Neutrophil (primary cell): ENCODE data around the gene MPI.

Source experiments
- H3K27ac ChIP-seq: fragments of 200-600 bp; sonication (generic); 2 replicates; pipeline ENCODE4 v1.5.1; 2016; ENCODE audit warnings: mild to moderate bottlenecking, moderate library complexity
- H3K27me3 ChIP-seq: fragments of 200-600 bp; sonication (generic); 2 replicates; pipeline ENCODE4 v1.6.0; 2016; ENCODE audit warnings: mild to moderate bottlenecking
- H3K36me3 ChIP-seq: fragments of 200-600 bp; sonication (generic); 2 replicates; pipeline ENCODE4 v1.5.1; 2017
- H3K4me1 ChIP-seq, 2 experiments: fragments of 200-600 bp in 1 of 2; sonication (generic) in 1 of 2; 1 replicate in 1 of 2; 2 replicates in 1 of 2; pipeline versions ENCODE4 v1.5.1 to v1.6.1; 2013 to 2016; ENCODE audit warnings: low read depth in 1 of 2, low read length in 1 of 2, mild to moderate bottlenecking in 1 of 2, moderate library complexity in 1 of 2; ENCODE audit not compliant: control insufficient read depth in 1 of 2, insufficient read depth in 1 of 2
- H3K4me3 ChIP-seq, 2 experiments: fragments of 200-600 bp in 1 of 2; sonication (generic) in 1 of 2; 1 replicate in 1 of 2; 2 replicates in 1 of 2; pipeline ENCODE4 v1.5.1; 2013 to 2016; ENCODE audit warnings: low read depth in 1 of 2, low read length in 1 of 2, mild to moderate bottlenecking in 1 of 2, moderate library complexity in 1 of 2
- H3K9me3 ChIP-seq: fragments of 200-600 bp; sonication (generic); 2 replicates; pipeline ENCODE4 v1.5.1; 2016
- TF ChIP-seq, protein P1 (sequence below): fragments of 200-600 bp; sonication (generic); IDR thresholded peaks from 2 replicates; pipeline ENCODE4 v1.5.1; 2016; ENCODE audit warnings: antibody characterized with exemption

Gene MPI

DNA sequence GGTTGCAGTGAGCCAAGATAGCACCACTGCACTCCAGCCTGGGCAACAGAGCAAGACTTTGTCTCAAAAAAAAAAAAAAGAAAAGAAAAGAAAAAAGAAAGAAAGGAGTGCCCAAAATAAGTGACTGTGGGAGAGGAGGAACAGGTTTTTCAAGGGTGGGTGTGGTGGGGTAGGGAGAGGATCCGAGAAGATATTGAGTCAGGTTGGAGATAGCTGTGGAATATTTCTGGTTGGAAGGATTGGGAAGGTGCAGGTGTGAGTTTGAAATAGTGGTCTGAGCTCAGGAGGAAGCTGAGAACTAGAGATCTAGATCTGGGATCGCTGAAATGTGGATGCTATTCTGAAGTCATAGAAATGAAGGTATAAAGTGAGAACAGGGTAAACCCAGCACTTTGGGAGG is 24.5 kb upstream of the MPI start:
- Histone ChIP-seq H3K9me3 (no peaks in the 10 kb centered on the region), H3K4me3 (no peak overlapping the region), H3K4me1 (peaks cover 41 to 44% of the 10 kb centered on the region in 2 experiments), H3K36me3 (peaks cover 12% of the 10 kb centered on the region), H3K27me3 (no peaks in the 10 kb centered on the region), H3K27ac (no peak overlapping the region)
- TF ChIP-seq, protein P1, sequence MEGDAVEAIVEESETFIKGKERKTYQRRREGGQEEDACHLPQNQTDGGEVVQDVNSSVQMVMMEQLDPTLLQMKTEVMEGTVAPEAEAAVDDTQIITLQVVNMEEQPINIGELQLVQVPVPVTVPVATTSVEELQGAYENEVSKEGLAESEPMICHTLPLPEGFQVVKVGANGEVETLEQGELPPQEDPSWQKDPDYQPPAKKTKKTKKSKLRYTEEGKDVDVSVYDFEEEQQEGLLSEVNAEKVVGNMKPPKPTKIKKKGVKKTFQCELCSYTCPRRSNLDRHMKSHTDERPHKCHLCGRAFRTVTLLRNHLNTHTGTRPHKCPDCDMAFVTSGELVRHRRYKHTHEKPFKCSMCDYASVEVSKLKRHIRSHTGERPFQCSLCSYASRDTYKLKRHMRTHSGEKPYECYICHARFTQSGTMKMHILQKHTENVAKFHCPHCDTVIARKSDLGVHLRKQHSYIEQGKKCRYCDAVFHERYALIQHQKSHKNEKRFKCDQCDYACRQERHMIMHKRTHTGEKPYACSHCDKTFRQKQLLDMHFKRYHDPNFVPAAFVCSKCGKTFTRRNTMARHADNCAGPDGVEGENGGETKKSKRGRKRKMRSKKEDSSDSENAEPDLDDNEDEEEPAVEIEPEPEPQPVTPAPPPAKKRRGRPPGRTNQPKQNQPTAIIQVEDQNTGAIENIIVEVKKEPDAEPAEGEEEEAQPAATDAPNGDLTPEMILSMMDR: no peak

DNA sequence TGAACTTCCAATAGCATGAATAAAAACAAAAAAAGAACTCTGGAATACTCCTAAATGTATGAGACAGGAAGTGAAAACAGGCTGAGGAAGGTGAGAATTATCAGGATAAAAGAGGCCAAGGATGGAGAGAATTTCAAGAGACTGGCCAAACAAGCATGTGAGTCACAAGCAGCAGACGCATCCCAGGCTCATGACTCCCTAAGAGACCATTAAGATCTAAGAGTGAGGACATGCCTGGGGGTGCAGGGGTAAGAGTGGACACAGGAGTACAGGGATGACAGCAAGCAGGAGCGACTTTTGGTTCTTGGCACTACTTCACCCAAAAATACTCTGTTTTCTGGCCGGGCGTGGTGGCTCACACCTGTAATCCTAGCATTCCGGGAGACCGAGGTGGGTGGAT is 23.8 kb upstream of the MPI start:
- H3K4me1 ChIP-seq: peaks cover 49 to 51% of the 10 kb centered on the region in 2 experiments
- TF ChIP-seq, protein P1: no peak
- H3K27ac ChIP-seq: peak overlapping the region; percentile 33
- H3K27me3 ChIP-seq: no peaks in the 10 kb centered on the region
- peaks cover 11% of the 10 kb centered on the region for H3K36me3 ChIP-seq
- H3K9me3 ChIP-seq: no peaks in the 10 kb centered on the region
- no peak overlapping the region for H3K4me3 ChIP-seq

DNA sequence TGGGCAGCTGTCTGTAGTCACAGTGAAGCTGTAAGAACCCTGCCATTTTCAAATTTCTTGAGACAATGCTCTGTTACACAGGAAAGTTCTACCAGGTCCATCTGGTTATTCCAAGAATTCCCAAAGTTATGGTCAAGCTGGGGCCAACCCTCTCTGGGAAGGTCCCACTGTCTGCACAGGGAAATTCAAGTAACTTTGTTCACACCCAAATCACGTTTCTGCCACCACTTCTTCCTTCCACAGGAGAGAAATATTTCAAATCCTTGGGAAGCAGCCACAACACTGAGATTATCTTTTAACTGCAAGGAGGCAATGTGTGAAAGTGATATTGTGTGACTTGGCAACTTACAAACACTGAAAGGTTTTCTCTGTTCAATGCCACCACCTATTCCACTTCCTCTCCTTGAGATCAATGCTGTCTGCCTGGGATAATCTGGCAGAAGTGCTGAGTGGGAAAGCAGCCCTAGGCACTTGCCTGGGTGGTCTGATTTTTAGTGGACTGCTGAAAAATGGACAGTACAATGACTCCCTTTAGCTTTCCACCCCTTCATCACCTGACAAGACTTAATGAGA is 22.3 kb upstream of the MPI start:
- Histone ChIP-seq H3K36me3 (peaks cover 6% of the 10 kb centered on the region), H3K9me3 (no peaks in the 10 kb centered on the region), H3K27me3 (no peaks in the 10 kb centered on the region), H3K4me3 (no peak overlapping the region), H3K27ac (peak overlapping the region; percentile 90), H3K4me1 (peaks cover 62 to 66% of the 10 kb centered on the region in 2 experiments)
- TF ChIP-seq, protein P1: no peak

DNA sequence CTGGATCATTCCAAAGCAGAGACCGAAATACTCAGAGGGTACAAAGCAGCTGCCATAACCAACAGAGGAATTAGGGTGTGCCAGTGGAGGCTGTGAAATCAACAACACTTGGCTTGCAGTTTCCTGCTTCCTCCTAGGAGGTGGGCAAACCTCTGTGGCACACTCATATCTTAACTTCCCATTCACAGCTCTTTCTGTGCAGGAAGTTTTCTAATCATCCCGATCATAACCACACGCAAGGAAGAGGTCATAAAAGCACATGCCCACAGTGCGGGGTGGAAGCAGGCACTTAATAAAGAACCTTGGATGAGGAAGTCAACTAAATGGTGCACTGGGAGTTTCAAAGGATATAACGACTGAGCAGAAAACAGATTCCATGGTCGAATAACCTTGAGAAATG is 21.8 kb upstream of the MPI start:
- H3K4me3 ChIP-seq: peak overlapping the region; percentile 9 to 13
- peaks cover 64 to 68% of the 10 kb centered on the region in 2 experiments for H3K4me1 ChIP-seq
- H3K9me3 ChIP-seq: no peaks in the 10 kb centered on the region
- no peaks in the 10 kb centered on the region for H3K27me3 ChIP-seq
- peak overlapping the region; percentile 90 for H3K27ac ChIP-seq
- TF ChIP-seq, protein P1: no peak
- peaks cover 6% of the 10 kb centered on the region for H3K36me3 ChIP-seq

DNA sequence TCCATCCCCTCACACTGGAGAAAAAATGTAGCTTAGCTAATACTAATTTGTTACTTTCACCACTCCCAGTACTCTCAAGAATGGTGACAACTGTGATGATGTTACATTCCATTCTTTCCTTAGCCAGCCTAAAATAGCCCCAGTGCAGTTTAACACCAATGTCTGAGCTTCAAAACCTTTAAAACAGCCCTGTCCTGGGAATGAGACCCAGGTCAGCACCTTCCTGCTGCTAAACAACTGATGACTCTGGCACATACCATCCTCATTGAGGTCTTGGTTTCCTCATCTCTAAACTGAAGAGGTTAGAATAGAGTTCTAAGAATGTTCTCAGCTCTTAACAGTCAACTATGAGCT is 20.5 kb upstream of the MPI start:
- Histone ChIP-seq H3K4me1 (peaks cover 72 to 77% of the 10 kb centered on the region in 2 experiments), H3K27me3 (no peaks in the 10 kb centered on the region), H3K36me3 (peaks cover under 1% of the 10 kb centered on the region), H3K9me3 (no peaks in the 10 kb centered on the region), H3K4me3 (no peak overlapping the region), H3K27ac (peak overlapping the region; percentile 90)
- TF ChIP-seq, protein P1: no peak
